Nasal cavity respiratory epithelium epithelial cell of viscerocranial mucosa (primary cell): ENCODE measurements around the gene ICA1L. TPM values are rescaled to one million over a fixed set of nuclear protein-coding genes. Genes with fewer than 3 reads are reported as not detected.

ENCODE experiments used
- total RNA-seq: library from RNA; depleted of rRNA; stranded (reverse); fragments of >200 nt; gene quantifications from 2 replicates; pipeline ENCODE4 v1.2.3, GENCODE V29; 2014

ICA1L gene
- total RNA-seq = 1.4 and 2.1 TPM in 2 replicates

DNA sequence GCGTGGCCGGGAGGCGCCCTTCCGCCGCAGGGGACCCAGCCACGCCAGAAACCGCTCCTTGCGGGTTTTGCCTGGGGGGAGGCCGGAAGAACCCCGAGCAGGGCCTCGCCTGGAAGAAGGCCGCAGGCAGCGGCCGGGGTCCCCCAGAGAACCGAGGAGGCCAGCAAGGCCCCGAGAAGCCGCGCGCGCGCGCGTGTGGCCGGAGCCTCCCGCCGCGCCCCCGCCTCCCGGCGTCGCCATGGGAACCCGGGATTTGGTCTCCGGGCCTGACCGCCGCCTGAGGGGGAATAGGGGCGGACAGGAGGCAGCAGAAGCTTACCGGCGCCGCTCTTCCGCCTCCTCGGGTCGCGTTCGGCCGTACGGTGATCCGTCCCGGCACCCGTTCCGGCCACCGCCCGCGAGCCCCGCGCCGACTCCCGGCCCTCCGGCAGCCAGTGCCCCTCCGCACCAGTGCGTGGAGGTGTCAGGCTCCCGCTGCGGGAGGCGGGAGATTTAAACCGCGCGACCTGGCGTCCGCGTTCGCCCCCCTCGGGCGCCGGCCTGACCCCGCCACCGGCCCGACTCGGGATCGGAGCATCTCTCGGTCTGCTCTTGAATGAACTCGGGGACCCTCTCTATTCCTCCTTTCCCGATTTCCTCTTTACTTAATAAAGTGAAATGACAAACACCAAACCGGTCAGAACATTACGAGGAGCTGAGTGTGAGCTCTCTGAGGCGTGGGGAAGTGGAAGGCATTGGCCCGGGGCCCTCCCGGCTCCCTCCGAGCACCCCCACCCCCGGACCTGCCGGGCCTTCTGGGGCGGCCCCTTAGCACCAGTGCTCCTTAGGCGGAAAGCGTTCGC lies at the start of gene ICA1L:
TSS of gene ICA1L (minus strand) at position 467 of the 842 bp plus-strand sequence. CDS start 42,757 bp downstream, outside the sequence.

GRCh38 chr2:202911512-202912341 lies 40.2 kb upstream of the ICA1L start, which contains the start of the genes CARF and WDR12:
TSS of gene CARF (plus strand) at chr2:202912275. CDS start at chr2:202941903, 29,628 bp downstream.
TSS of gene WDR12 (minus strand) at chr2:202911673. CDS start at chr2:202911476, 197 bp downstream.

Other genes with a start within 250 kb of the ICA1L start
- 4.8 and 11.9 TPM in 2 replicates for gene FAM117B, start 236.8 kb downstream of the ICA1L start, total RNA-seq
- gene WDR12, start 39.9 kb upstream of the ICA1L start, total RNA-seq = 32.5 and 59.7 TPM in 2 replicates
- gene CARF, start 40.5 kb upstream of the ICA1L start, total RNA-seq = 4.1 and 6.3 TPM in 2 replicates
- gene NBEAL1, start 143.1 kb upstream of the ICA1L start, total RNA-seq = 36.6 and 60.0 TPM in 2 replicates